HG02588 (cell line): ENCODE measurements around the gene RELA.
A peak's percentile ranks its signal among the peaks of the same experiment; 100 is the strongest.
"Not testable (repeated sequence)": the region's sequence is repeated elsewhere in the genome, so short reads cannot be mapped to it uniquely, and the experiment has no call there.

ENCODE experiments used
- ATAC-seq: cut with Tn5 transposase; IDR thresholded peaks from one replicate; pipeline ENCODE4 v1.9.1; 2021; ENCODE audit warnings: mild to moderate bottlenecking, moderate library complexity; ENCODE audit not compliant: unreplicated experiment

Gene RELA

DNA sequence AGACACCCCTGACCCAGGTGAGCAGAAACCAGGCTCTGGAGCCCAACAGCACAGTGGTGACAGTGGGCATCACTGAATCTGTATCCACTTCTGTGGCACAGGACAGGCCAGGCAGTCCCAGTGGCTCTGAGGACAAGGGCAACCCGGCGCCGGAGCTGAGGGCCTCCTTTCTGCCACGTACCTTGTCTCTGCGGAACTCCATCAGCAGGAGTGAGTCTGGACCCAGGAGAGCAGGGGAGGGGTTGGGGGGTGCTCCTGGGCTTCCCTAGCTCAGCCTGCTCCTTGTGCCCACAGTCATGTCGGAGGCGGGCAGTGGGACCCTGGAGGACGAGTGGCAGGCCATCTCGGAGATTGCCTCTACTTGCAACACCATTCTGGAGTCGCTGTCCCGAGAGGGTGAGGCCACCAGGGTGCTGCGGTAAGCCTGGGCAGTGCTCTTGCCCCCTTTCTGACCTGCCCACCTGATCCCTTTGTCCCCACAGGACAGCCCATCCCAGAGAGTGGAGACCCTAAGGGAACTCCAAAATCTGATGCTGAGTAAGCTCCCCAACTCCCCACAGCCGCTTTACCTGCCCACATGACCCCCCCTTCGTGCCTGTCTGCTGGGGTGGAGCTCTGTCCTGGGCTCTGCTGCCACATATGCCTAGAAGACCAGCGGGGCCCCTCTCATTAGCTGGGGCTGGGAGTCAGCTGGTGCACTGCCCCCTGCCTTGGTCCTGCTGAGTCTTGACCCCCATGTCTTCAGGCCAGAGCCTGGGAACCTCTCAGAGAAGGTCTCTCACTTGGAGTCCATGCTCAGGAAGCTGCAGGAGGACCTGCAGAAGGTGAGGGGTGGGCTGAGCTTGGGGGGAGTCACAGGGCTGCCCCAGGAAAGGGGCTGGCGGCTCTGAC lies 12.8 kb downstream of the RELA start:
- no peak for ATAC-seq

DNA sequence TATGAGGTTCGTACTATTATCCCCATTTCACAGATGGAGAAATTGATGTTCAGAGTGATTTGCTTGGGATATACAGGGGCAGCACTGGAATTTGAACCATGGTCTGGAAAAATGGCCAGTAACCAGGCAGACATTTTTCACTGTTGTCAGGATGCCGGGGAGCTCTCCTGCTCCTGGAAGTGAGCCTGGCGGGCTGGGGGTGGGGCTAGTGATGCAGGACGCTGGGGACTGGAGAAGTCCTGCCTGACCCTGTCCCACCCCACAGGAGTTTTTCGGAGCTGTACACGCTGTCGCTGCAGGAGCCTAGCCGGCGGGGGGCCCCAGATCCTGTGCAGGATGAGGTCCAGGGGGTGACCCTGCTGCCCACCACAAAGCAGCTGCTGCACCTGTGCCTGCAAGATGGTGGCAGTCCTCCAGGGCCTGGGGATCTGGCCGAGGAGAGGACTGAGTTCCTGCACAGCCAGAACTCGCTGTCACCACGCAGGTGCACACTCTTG lies 13.7 kb downstream of the RELA start:
- no peak for ATAC-seq

DNA sequence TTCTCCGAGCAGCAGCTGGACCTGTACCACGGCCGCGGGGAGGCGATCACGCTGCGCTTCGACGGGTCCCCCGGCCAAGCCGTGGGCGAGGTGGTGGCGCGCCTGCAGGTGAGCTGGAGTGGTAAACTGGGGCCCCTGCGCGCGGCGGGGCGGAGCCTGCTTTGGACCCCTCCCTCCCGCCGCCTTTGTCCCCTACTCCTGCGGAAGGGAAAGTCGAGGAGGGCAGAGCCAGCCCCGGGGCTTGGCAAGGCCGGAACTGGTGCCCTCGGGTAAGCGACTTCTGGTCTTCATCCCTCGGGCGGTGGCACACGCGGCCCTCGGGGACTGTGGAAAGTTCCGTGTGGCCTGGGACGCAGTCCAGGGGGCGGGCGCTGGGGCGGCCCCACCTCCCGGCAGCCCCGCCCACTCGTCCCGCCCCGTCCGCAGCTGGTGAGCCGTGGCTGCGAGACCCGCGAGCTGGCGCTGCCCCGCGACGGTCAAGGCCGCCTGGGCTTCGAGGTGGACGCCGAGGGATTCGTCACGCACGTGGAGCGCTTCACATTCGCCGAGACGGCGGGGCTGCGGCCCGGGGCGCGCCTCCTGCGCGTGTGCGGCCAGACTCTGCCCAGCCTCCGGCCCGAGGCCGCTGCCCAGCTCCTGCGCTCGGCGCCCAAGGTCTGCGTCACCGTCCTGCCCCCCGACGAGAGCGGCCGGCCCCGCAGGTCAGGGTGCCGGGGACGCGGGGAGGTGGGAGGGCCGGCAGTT lies 15.6 kb downstream of the RELA start:
- no peak for ATAC-seq

DNA sequence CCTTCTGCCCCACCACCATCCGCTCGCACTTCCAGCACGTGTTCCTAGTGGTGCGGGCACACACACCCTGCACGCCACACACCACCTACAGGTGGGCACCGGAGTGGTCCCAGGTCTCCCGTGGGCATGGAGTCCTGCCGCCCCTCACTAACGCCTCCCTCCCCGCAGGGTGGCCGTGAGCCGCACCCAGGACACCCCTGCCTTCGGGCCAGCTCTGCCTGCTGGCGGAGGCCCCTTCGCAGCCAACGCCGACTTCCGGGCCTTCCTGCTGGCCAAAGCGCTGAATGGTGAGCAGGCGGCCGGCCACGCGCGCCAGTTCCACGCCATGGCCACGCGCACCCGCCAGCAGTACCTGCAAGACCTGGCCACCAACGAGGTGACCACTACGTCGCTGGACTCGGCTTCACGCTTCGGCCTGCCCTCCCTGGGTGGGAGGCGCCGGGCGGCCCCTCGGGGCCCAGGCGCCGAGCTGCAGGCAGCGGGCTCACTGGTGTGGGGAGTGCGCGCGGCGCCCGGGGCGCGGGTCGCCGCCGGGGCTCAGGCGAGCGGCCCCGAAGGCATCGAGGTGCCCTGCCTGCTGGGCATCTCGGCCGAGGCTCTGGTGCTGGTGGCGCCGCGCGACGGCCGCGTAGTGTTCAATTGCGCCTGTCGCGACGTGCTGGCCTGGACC lies 16.3 kb downstream of the RELA start:
- ATAC-seq, result no peak

DNA sequence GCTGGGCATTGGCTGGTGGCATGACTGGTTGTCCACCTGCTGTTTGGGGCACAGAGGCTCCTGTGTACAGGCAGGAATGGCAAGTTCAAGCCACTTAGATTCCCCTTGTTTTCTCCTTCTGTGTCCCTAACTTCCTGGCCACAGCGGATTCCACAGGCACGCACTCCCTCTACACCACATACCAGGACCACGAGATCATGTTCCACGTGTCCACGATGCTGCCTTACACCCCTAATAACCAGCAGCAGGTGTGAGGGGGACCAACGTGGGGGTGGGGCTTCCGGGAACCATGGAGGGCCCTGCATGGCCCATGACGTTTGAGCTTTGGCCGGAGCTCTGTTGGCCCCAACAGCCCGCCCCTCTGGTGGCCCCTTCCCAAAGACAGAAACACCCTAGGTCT lies 17.0 kb downstream of the RELA start:
- no peak for ATAC-seq

DNA sequence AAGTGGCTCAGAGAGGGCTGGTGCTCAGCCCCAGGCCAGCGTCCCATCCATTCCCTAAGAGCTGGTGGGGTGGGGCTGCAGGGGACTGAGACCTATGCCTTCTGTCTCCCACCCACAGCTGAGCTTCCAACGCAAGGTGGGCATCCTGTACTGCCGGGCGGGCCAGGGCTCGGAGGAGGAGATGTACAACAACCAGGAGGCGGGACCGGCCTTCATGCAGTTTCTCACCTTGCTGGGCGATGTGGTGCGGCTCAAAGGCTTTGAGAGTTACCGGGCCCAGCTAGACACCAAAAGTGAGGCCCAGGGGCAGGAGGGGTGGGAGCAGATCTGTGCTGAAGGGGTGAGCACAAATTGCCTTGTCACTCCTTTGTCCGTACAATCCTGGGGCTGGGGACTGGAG lies 17.9 kb downstream of the RELA start:
- no peak for ATAC-seq

DNA sequence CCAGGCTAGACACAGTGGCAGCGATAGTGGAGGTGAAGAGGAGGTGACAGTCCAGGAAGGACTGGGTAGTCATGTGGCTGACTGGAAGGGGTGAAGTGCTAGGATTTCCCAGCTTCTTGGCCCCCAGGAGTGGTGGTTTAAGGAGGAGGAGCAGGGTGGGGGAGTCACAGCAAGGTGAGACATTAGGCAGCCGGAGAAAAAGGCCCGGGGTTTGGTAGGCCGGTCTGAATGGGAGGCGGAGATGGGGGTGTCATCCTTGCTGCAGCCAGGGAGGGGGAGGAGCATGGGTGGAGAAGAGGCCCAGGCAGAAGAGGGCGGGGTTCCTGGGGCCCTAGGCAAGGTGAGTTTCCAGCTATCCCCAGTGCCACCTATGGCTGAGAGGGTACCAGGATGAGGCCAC lies 18.7 kb downstream of the RELA start:
- ATAC-seq, result no peak

DNA sequence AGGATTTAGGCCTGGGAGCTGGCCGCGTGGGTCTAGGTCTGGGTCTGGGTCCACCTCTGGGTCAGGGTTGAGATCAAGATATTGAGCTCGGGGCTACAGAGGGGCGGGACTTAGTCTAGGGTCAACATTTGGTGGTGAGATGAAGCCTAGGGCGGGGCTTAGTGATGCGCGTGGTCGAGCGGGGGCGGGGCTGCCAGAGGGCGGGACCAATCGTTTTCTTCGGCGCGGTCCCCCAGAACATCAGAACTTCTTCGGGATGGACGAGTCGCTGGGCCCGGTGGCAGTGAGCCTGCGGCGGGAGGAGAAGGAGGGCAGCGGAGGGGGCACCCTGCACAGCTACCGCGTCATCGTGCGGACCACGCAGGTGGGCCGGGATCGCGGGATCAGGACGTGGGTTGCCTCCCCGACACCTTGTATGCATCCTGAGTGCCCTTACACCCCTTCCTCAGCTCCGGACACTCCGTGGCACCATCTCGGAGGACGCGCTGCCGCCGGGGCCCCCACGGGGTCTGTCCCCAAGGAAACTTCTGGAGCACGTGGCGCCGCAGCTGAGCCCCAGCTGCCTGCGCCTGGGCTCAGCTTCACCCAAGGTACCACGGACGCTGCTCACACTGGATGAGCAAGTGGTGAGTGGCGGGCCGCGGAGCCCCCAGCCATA lies 20.6 kb downstream of the RELA start:
- no peak for ATAC-seq

DNA sequence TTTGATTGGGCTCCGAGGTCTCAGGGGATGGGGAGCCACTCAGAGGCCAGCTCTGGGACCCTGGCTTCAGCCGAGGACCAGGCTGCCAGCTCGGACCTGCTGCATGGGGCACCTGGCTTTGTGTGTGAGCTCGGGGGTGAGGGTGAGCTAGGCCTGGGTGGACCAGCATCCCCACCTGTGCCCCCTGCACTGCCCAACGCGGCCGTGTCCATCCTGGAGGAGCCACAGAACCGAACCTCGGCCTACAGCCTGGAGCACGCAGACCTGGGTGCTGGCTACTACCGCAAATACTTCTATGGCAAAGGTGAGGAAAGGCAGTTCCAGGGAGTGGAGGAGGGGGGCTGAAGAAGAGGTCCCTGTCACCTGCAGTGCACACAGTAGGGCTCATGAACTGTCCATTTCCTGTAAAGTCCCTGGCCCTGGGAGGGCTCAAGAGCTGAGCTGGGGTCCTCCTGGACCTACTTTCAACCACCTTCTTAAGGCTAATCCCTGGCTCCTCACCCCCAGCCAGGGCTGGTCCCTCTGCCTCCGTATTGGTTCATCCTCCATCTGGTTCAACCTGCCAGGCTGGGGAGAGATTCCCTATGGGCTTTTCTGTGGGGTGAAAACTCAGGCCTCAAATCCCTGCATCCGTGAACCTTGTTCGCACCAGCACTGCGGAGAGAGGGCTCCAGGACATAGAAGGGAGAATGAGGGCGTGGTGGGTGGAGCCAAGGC lies 21.3 kb downstream of the RELA start:
- ATAC-seq, result no peak

DNA sequence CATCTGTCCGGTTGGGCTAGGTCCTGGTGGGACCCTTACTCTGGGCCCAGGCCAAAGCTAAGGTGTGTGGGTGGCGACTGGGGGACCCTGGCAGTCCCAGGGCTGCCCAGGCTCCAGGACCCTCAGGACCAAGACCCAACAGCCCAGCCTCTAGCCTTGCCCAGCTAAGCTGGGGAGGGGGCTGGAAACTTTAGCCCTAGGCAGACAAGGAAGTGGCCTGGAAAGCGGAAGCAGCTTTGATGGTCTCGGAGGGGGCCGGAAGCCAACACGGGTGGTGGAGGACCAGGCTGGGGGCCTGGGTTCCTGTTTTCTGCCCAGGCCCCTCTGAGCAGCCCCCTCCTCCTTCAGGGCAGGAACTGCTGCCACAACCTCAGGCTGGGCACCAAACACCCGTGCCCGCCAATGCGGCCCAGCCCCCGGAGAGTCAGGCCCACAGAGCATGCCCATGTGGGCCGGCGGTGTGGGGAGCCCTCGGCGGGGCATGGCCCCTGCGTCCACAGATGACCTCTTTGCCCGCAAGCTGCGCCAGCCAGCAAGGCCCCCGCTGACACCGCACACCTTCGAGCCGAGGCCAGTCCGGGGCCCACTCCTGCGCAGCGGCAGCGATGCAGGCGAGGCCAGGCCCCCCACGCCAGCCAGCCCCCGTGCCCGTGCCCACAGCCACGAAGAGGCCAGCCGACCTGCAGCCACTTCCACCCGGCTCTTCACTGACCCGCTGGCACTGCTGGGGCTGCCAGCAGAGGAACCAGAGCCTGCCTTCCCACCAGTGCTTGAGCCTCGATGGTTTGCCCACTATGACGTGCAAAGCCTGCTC lies 22.0 kb downstream of the RELA start:
- ATAC-seq, result no peak

DNA sequence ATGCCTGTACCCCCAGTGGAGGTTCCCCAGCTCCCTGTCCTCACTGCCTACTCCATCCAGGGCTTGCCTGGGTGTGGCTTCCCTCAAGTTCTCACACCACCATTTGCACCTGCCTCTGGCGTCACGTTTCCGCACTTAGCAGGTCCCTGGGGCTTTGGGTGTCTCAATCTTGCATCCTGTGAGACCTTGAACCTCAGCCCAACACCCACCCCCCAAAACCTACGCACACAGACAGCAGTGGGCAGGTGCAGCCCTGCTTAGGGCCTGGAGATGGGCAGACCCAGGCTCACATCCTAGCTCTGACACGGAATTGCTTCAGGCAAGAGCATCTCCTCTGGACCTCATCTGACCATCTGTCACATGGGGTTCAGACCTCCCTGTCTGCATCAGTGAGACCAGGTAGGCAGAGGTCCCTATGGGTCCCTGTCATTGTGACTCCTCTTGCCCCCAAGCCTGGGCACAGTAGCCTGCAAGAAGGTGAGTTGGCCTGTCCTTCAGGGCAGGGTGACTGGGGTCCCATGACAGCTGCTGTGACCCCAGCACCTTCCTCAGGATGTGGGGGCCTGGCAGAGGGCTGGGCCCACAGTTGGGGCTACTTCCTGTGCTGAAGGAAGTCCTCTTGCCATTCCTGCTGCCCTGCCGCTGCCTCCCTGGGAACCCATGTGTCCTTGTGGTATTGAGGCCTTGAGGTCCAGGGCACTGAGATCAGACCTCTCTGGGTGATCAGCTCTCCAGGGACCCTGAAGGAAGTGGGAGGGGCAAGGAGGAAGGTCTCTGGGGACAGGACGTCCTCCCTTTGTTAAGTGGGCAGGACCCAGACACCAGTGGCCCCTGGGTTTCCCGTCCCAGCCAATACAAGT lies 22.9 kb downstream of the RELA start:
- ATAC-seq, result peak; percentile 38

DNA sequence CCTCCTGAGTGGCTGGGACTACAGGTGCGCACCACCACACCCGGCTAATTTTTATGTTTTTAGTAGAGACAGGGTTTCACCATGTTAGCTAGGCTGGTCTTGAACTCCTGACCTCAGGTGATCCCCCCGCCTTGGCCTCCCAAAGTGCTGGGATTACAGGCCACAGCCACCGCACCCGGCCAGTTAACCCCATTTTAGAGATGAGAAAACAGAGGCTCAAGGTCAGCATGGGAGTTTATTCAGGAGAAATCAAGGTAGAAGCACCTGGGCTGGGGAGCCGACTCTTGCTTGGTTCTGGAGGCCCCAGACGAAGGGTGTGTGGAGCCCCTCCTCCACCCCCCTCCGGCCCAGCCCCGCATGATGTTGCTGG lies 23.5 kb downstream of the RELA start:
- ATAC-seq, result not testable (repeated sequence)

DNA sequence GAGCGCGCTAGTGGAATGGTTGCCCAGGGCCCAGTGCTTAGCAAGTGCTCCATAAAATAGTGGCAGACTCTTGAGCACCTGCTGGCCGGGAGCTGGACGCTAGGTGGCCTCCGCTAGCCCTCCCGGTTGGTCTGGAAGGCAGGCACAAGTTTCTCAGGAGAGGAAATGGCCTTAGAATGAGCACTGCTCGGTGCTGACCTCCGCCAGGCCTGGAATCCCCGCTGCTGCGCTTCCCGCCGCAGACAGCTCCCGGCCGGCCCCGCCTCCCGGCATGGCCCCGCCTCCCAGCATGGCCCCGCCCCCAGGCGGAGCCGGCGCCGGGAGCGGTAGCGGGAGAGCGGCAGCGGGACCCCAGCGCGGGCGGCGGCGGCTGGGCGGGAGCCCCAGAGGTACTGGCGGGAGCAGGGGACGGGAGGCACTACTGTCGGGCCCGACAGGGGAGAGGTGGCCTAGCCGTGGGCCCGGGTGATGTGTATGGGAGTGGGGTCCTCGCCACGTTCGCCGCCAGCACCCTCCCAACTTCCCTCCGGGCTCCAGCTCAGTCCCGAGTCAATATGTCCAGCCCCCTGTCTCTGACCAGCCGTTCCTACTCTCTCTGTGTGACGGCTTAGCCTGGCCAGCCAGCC lies 24.8 kb downstream of the RELA start, which contains the start of gene SIPA1:
Gene SIPA1 (plus strand): TSS at position 308 of the 626 bp plus-strand sequence. CDS start 2,821 bp downstream, outside the sequence.
- peak; percentile 42 for ATAC-seq

DNA sequence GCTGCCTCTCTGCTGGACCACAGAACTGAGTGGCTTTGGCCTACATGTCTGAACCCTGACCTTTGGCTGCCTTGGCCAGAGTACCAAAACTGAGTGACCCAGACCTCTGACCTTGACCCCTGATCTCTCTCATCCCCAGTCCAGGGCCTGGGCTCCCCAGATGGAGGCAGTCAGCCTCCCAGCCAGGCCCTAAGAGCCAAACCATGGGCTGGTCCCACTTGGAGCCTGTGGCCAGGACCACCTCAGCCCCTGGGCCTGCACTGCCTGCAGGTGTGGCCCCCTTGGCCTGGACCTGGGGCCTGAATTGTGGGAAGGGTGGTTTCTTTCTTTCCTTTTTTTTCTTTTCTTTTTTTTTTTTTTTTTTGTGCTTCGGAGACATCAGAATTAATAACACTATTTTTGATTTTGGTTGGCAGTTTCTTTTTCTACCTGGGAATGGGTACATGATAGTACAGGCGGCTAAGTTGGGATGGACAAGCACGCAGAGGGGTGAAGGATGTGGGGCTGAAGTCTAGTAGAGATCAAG lies 25.6 kb downstream of the RELA start:
- no peak for ATAC-seq

DNA sequence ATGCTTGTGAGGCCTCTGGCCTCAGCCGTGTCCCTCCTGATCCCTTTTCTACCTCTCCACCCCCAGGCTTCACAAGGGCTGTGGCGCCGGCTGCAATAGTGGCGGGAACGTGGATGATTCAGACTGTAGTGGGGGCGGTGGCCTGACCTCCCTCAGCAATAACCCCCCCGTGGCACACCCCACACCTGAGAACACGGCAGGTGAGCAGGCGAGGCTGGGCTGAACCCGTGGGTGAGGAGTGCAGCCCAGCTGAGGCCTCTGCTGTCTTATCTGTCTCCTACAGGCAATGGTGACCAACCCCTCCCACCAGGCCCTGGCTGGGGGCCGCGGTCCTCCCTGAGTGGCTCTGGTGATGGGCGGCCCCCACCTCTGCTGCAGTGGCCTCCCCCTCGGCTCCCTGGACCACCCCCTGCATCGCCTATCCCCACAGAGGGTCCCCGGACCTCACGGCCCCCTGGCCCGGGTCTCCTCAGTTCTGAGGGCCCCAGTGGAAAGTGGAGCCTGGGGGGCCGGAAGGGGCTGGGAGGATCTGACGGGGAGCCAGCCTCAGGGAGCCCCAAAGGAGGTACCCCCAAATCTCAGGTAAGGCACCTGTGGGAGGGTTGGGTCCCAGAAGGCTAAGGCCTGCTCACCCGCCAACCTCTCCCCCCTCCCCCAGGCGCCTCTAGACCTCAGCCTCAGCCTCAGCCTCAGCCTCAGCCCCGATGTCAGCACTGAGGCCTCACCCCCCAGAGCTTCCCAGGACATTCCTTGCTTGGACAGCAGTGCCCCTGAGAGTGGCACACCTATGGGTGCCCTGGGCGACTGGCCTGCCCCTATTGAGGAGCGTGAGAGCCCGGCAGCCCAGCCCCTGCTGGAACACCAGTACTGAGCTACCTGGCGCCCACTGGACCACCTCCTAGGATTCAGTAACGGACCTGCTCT lies 26.3 kb downstream of the RELA start:
- ATAC-seq, result no peak

DNA sequence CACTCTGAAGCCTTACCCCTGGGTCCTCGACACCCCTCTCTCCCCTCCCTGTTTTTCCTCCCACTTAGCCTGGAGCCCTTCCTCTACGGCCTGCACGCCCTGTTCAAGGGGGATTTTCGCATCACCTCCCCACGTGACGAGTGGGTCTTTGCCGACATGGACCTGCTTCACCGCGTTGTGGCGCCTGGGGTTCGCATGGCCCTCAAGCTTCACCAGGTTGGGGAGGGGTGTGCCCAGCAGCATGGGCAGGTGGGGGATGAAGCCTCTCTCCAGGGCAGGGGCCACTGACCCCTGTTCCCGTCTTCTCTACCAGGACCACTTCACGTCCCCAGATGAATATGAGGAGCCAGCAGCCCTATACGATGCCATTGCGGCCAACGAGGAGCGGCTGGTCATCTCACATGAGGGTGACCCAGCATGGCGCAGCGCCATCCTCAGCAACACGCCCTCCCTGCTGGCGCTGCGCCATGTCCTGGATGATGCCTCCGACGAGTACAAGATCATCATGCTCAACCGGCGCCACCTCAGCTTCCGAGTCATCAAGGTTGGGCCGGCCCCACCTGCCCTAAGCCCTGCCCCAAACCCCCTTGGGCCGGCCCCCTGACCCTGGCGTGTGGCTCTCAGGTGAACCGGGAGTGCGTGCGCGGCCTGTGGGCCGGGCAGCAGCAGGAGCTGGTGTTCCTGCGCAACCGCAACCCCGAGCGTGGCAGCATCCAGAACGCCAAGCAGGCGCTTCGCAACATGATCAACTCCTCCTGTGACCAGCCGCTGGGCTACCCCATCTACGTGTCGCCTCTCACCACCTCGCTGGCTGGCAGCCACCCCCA lies 27.6 kb downstream of the RELA start:
- ATAC-seq, result no peak
